K562 (cell line): ENCODE data around the gene DNAJC17.

ENCODE experiments used
- BRCA1 ChIP-seq, 2 experiments: fragments of 450-650 bp in 1 of 2; sonication (generic) in 1 of 2; formaldehyde crosslinking in 1 of 2; IDR thresholded peaks; 2 replicates each; pipeline versions ENCODE4 v1.5.0 to v1.6.1; 2017 to 2020; ENCODE audit warnings: mild to moderate bottlenecking in 1 of 2, missing genetic modification reagents in 1 of 2
- CGGBP1 ChIP-seq: fragments of 250-450 bp; sonication (Bioruptor Pico); IDR thresholded peaks from 2 replicates; pipeline ENCODE4 v1.9.0; 2021; ENCODE audit warnings: mild to moderate bottlenecking
- GABPB1 ChIP-seq: sonication (generic); formaldehyde crosslinking; IDR thresholded peaks from 2 replicates; pipeline ENCODE4 v1.8.0; 2022; ENCODE audit warnings: mild to moderate bottlenecking, missing genetic modification reagents
- GTF2F1 ChIP-seq: IDR thresholded peaks from 2 replicates; pipeline ENCODE4 v1.6.1; 2011; ENCODE audit warnings: low read depth, low read length, improper control_type of control experiment
- MXD1 ChIP-seq: fragments of 250-450 bp; sonication (Bioruptor Pico); IDR thresholded peaks from 2 replicates; pipeline ENCODE4 v1.8.0; 2021; ENCODE audit warnings: borderline replicate concordance, mild to moderate bottlenecking, moderate library complexity; ENCODE audit not compliant: poor library complexity, severe bottlenecking
- POLR2AphosphoS5 ChIP-seq: IDR thresholded peaks from 2 replicates; pipeline ENCODE4 v1.6.1; 2011; ENCODE audit warnings: mild to moderate bottlenecking, low read depth, low read length, moderate library complexity; ENCODE audit not compliant: control insufficient read depth, insufficient read depth
- PTRF ChIP-seq: fragments of 450-650 bp; IDR thresholded peaks from 2 replicates; pipeline ENCODE4 v1.6.1; 2016; ENCODE audit warnings: mild to moderate bottlenecking, missing genetic modification characterization, missing compliant biosample characterization
- RCOR1 ChIP-seq, 2 experiments: IDR thresholded peaks; 2 replicates each; pipeline ENCODE4 v1.6.1; 2012; ENCODE audit warnings: low read depth in 2 of 2, low read length in 2 of 2, borderline replicate concordance in 1 of 2, improper control_type of control experiment in 1 of 2
- SIX5 ChIP-seq, 2 experiments: IDR thresholded peaks; 2 replicates each; pipeline ENCODE4 v1.6.1; 2011; ENCODE audit warnings: low read length in 2 of 2, borderline replicate concordance in 1 of 2, low read depth in 1 of 2, mild to moderate bottlenecking in 1 of 2, moderate library complexity in 1 of 2; ENCODE audit not compliant: insufficient read depth in 1 of 2
- TEAD1 ChIP-seq, 2 experiments: fragments of 450-650 bp in 1 of 2; sonication (generic) in 1 of 2; formaldehyde crosslinking; IDR thresholded peaks; 2 replicates each; pipeline versions ENCODE4 v1.4.0 to v1.8.0; 2020 to 2022; ENCODE audit warnings: mild to moderate bottlenecking in 2 of 2, missing genetic modification reagents in 1 of 2
- ZKSCAN1 ChIP-seq: fragments of 150-350 bp; IDR thresholded peaks from 2 replicates; pipeline ENCODE4 v1.6.1; 2016; ENCODE audit warnings: low read depth, low read length
- ZNF398 ChIP-seq: fragments of 250-450 bp; sonication (Bioruptor Pico); IDR thresholded peaks from 2 replicates; pipeline ENCODE4 v1.8.0; 2021; ENCODE audit warnings: moderate library complexity, mild to moderate bottlenecking, inconsistent platforms
- ZNF431 ChIP-seq: sonication (generic); formaldehyde crosslinking; IDR thresholded peaks from 2 replicates; pipeline ENCODE4 v1.8.0; 2022; ENCODE audit warnings: mild to moderate bottlenecking, missing genetic modification reagents

GRCh38 chr15:40789119-40789518 lies 18.2 kb downstream of the DNAJC17 start:
- no peak for TF ChIP-seq GTF2F1
- no peak for TF ChIP-seq ZNF398 (CRISPR knock-in tag)
- TF ChIP-seq RCOR1 (IDR thresholded peaks at IDR 0.05; ENCODE audit: borderline replicate concordance in 1 of 2, low read depth in 2 of 2, low read length in 2 of 2): no peak
- no peak for TF ChIP-seq POLR2AphosphoS5
- no peak for TF ChIP-seq PTRF (tag)
- no peak for TF ChIP-seq SIX5 (IDR thresholded peaks at IDR 0.05; ENCODE audit: borderline replicate concordance in 1 of 2, insufficient read depth in 1 of 2, low read depth in 1 of 2, low read length in 2 of 2)
- TF ChIP-seq ZNF431: no peak
- TF ChIP-seq GABPB1 (CRISPR knock-in tag): no peak
- no peak for TF ChIP-seq BRCA1 (IDR thresholded peaks at IDR 0.05)
- no peak for TF ChIP-seq BRCA1 (CRISPR knock-in tag; IDR thresholded peaks at IDR 0.05)
- no peak for TF ChIP-seq ZKSCAN1
- no peak for TF ChIP-seq CGGBP1 (CRISPR knock-in tag)
- TF ChIP-seq MXD1 (CRISPR knock-in tag): no peak
- no peak for TF ChIP-seq TEAD1 (CRISPR knock-in tag; IDR thresholded peaks at IDR 0.05)
